HepG2 (cell line): ENCODE measurements around the gene BBLN. TPM values are rescaled to one million over a fixed set of nuclear protein-coding genes. Genes with fewer than 3 reads are reported as not detected.
A peak's percentile ranks its signal among the peaks of the same experiment; 100 is the strongest.
"Not testable (repeated sequence)": the region's sequence is repeated elsewhere in the genome, so short reads cannot be mapped to it uniquely, and the experiment has no call there.

Experiments used
- ATAC-seq: fragments of 200-7000 bp; cut with Tn5 transposase; 3 replicates; pipeline ENCODE4 v1.9.1; 2020; ENCODE audit warnings: mild to moderate bottlenecking, moderate library complexity
- BruUV-seq: library from RNA; stranded (reverse); fragments of 400-500 nt; replicated peaks from 2 replicates; lab custom pipeline; 2021; lab: Mats Ljungman, UMichigan
- CTCF ChIA-PET: fragments of 300-600 bp; formaldehyde crosslinking; extraction: SDS; loops from one replicate; lab custom pipeline; 2021; ENCODE audit warnings: low total read pairs, inconsistent platforms, low intra/inter-chr PET ratio; lab: Yijun Ruan, JAX
- POLR2A ChIA-PET: fragments of 350-600 bp; sonication (Branson Sonifier 250); formaldehyde crosslinking; loops from one replicate; lab custom pipeline; 2020; ENCODE audit warnings: antibody characterized with exemption, inconsistent platforms; lab: Yijun Ruan, JAX
- DNase-seq: peaks from one replicate; pipeline ENCODE4 v3.0.0-alpha.2; 2015; ENCODE audit warnings: low spot score
- FAIRE-seq: peaks from 3 replicates; lab custom pipeline; 2011; peaks lifted over from hg19 to GRCh38; lab: Jason Lieb, UNC
- H2AFZ ChIP-seq: one replicate; pipeline ENCODE4 v1.6.1; 2011; ENCODE audit warnings: low read length, inconsistent platforms
- H3K27ac ChIP-seq: fragments of 300-600 bp; 3 replicates; pipeline ENCODE4 v1.8.0; 2011; ENCODE audit warnings: mixed run types, mild to moderate bottlenecking, mixed read lengths, low read length, inconsistent platforms; ENCODE audit not compliant: insufficient read depth; ENCODE audit errors: extremely low read length
- H3K27me3 ChIP-seq, 2 experiments: fragments of 200-600 bp in 1 of 2; 2 replicates in 1 of 2; 3 replicates in 1 of 2; pipeline versions ENCODE4 v1.6.0 to v1.8.0; 2011; ENCODE audit warnings: low read length in 2 of 2, mild to moderate bottlenecking in 2 of 2, moderate library complexity in 2 of 2, inconsistent platforms in 1 of 2; ENCODE audit not compliant: insufficient read depth in 2 of 2, control insufficient read depth in 1 of 2
- H3K36me3 ChIP-seq, 2 experiments: fragments of 200-600 bp in 1 of 2; replicated peaks in 1 of 2; 2 replicates in 1 of 2; 3 replicates in 1 of 2; pipeline versions ENCODE4 v1.5.1 to v1.8.0; 2011; ENCODE audit warnings: low read length in 2 of 2, inconsistent platforms in 1 of 2; ENCODE audit not compliant: insufficient read depth in 2 of 2, control insufficient read depth in 1 of 2
- H3K4me1 ChIP-seq: 2 replicates; pipeline ENCODE4 v1.5.1; 2012; ENCODE audit warnings: low read length, inconsistent platforms; ENCODE audit not compliant: insufficient read depth
- H3K4me2 ChIP-seq: 2 replicates; pipeline ENCODE4 v1.6.0; 2011; ENCODE audit warnings: low read depth, low read length, inconsistent platforms
- H3K4me3 ChIP-seq, 3 experiments: fragments of 200-600 bp in 1 of 3; sonication (generic), shearing (Covaris generic) in 1 of 3; replicated peaks in 1 of 3; 2 replicates each; pipeline ENCODE4 v1.5.1; 2011 to 2016; ENCODE audit warnings: low read length in 3 of 3, inconsistent platforms in 2 of 3, low read depth in 2 of 3, mild to moderate bottlenecking in 2 of 3, control low read depth in 1 of 3, mixed read lengths in 1 of 3; ENCODE audit not compliant: insufficient read depth in 1 of 3
- H3K79me2 ChIP-seq: one replicate; pipeline ENCODE4 v1.6.1; 2011; ENCODE audit warnings: low read length, inconsistent platforms; ENCODE audit not compliant: insufficient read depth
- H3K9ac ChIP-seq: 2 replicates; pipeline ENCODE4 v1.6.0; 2011; ENCODE audit warnings: mild to moderate bottlenecking, low read depth, low read length, inconsistent platforms; ENCODE audit not compliant: insufficient read depth
- H3K9me3 ChIP-seq: 2 replicates; pipeline ENCODE4 v1.5.1; 2012; ENCODE audit warnings: mild to moderate bottlenecking, low read length
- H4K20me1 ChIP-seq: 2 replicates; pipeline ENCODE4 v1.6.0; 2011; ENCODE audit warnings: inconsistent platforms, mild to moderate bottlenecking, low read length, moderate library complexity; ENCODE audit not compliant: insufficient read depth
- ARNT2 ChIP-seq: sonication (generic); formaldehyde crosslinking; IDR thresholded peaks from 2 replicates; pipeline ENCODE4 v1.8.0; 2022; ENCODE audit warnings: mild to moderate bottlenecking, low read depth, missing genetic modification reagents, moderate library complexity
- CCDC6 ChIP-seq: sonication (generic); formaldehyde crosslinking; IDR thresholded peaks from 2 replicates; pipeline ENCODE4 v1.8.1; 2022; ENCODE audit warnings: mild to moderate bottlenecking, missing genetic modification reagents, moderate library complexity
- FOXJ3 ChIP-seq: sonication (generic); formaldehyde crosslinking; IDR thresholded peaks from 2 replicates; pipeline ENCODE4 v1.4.0; 2020; ENCODE audit warnings: missing genetic modification reagents, mild to moderate bottlenecking, borderline replicate concordance
- KLF9 ChIP-seq: IDR thresholded peaks from 2 replicates; pipeline ENCODE4 v1.6.1; 2016; ENCODE audit warnings: low read depth
- MED8 ChIP-seq: sonication (generic); formaldehyde crosslinking; IDR thresholded peaks from 2 replicates; pipeline ENCODE4 v1.8.1; 2023; ENCODE audit warnings: mild to moderate bottlenecking, missing genetic modification reagents; ENCODE audit not compliant: insufficient replicate concordance
- TRIM24 ChIP-seq: sonication (generic); formaldehyde crosslinking; IDR thresholded peaks from 2 replicates; pipeline ENCODE4 v1.8.0; 2022; ENCODE audit warnings: mild to moderate bottlenecking, missing genetic modification reagents
- ZNF530 ChIP-seq: sonication (generic); formaldehyde crosslinking; IDR thresholded peaks from 2 replicates; pipeline ENCODE4 v1.5.0; 2020; ENCODE audit warnings: low read depth, mild to moderate bottlenecking, missing genetic modification reagents
- ZSCAN30 ChIP-seq: sonication (generic); formaldehyde crosslinking; IDR thresholded peaks from 2 replicates; pipeline ENCODE4 v1.5.0; 2020; ENCODE audit warnings: mild to moderate bottlenecking, missing genetic modification reagents
- WGBS: methylation state at CpG from one replicate; pipeline ENCODE4 v1.1.6; 2017; ENCODE audit warnings: low lambda C conversion rate; 5-methylcytosine and 5-hydroxymethylcytosine counted together
- in situ Hi-C: cut with HindIII; loops from 2 replicates; pipeline ENCODE4 v1.10.0; 2017; ENCODE audit warnings: low pct_unique_long_range_greater_than_20kb; ENCODE audit not compliant: extremely low pct_ligation_motif_present
- intact Hi-C: fragments of 100-400 bp; cut with micrococcal nuclease; formaldehyde crosslinking; loops from one replicate; pipeline ENCODE4 v1.10.0; 2022; ENCODE audit not compliant: unreplicated experiment
- polyA plus RNA-seq, 8 experiments: library from polyadenylated mRNA; depleted of rRNA in 3 of 8; stranded (reverse) in 7 of 8; unstranded in 1 of 8; fragments of >200 nt; fragmentation: Illumina TruSeq in 4 of 8; extraction: Trizol in 4 of 8; gene quantifications; 2 replicates each; pipeline versions ENCODE4 v1.2.1 to v1.2.3, GENCODE V29; 2011 to 2016; ENCODE audit warnings: low read depth in 4 of 8, missing spikeins in 1 of 8, mixed read lengths in 1 of 8; ENCODE audit not compliant: insufficient read depth in 1 of 8
- total RNA-seq, 5 experiments: library from RNA; depleted of rRNA; stranded (reverse); fragments of >200 nt; fragmentation: Illumina TruSeq; extraction: Trizol; gene quantifications; 2 replicates each; pipeline ENCODE4 v1.2.3, GENCODE V29; 2016; ENCODE audit warnings: low read depth in 1 of 5
- TF ChIP-seq, protein P1 (sequence below): sonication (generic); formaldehyde crosslinking; IDR thresholded peaks from 2 replicates; pipeline ENCODE4 v1.8.0; 2022; ENCODE audit warnings: mild to moderate bottlenecking, missing genetic modification reagents
- TF ChIP-seq, protein P2 (sequence below): sonication (generic); formaldehyde crosslinking; IDR thresholded peaks from 2 replicates; pipeline ENCODE4 v1.5.1; 2020; ENCODE audit warnings: missing genetic modification reagents, mild to moderate bottlenecking, borderline replicate concordance
- TF ChIP-seq, protein P3 (sequence below): sonication (generic); formaldehyde crosslinking; IDR thresholded peaks from 2 replicates; pipeline ENCODE4 v1.5.0; 2020; ENCODE audit warnings: mild to moderate bottlenecking, missing genetic modification reagents

The BBLN gene
- total and polyA plus RNA-seq, 2 of the 13 experiments (the other 11 are each of a cell fraction or from before 2014, with no cell fraction given): 27.6 to 33.1 TPM

DNA sequence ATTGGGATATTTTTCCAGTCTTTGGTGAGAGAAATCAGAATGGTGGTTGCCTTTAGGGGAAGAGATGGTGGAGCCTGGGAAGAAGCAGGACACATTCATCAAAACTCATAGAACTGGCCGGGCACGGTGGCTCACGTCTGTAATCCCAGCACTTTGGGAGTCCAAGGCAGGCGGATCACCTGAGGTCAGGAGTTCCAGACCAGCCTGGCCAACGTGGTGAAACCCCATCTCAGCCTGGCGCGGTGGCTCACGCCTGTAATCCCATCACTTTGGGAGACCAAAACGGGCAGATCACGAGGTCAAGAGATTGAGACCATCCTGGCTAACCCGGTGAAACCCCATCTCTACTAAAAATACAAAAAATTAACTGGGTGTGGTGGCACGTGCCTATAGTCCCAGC lies 48.3 kb upstream of the BBLN start:
- H3K4me3 ChIP-seq, H4K20me1 ChIP-seq, FAIRE-seq, H3K27ac ChIP-seq, in situ Hi-C loops, ATAC-seq, H3K9me3 ChIP-seq, DNase-seq, H3K79me2 ChIP-seq, CTCF ChIA-PET, H3K4me2 ChIP-seq, H2AFZ ChIP-seq, H3K9ac ChIP-seq, BruUV-seq, POLR2A ChIA-PET, H3K27me3 ChIP-seq: not testable (repeated sequence)
- H3K4me1 ChIP-seq: peaks cover 80% of the 10 kb centered on the region
- WGBS: 88% methylated on average over 12 of the region's 12 CpGs
- intact Hi-C loops: loop anchor here (10.0 kb wide), 1 partner anchor 167 kb away; no protein-coding TSS in a partner anchor
- peaks cover 7 to 20% of the 10 kb centered on the region in 2 experiments for H3K36me3 ChIP-seq

DNA sequence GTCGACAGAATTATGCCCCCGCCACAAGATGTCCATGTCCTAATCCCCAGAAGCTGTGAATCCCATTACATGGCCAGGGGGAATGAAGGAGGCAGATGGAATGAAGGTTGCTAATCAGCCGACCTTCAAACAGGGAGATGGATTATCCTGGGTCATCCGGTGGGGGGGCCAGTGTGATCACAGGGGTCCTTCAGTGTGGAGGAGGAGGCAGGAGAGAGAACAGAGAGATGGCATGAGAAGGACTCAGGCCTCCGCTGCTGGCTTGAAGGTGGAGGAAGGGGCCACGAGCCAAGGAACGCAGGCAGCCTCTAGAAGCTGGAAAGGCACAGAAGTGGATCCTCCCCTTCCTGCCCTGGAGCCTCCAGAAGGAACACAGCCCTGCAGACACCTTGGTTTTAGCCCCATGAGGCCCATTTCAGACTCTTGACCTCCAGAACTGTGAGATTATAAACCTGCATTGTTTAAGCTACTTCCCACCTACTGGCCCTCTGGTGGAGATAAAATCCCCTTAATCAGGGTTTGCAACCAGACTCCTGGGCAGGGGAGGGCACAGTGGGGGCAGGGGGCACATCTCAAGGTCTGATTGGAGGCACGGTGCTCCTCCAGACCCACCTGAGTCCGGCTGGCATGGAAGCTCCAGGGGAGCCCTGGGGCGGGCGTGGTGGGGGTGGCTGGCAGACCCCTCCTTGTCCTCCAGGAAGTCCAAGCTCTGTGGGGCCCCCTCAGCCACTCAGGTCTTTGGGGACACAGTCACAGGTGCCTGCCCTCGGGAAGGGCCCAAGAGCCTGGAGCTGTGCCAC lies 46.3 kb upstream of the BBLN start:
- BruUV-seq: no TSS peak
- Histone ChIP-seq H2AFZ (no peak overlapping the region), H3K27ac (peak overlapping the region; percentile 88), H3K4me1 (peaks cover 81% of the 10 kb centered on the region), H3K4me3 (no peak overlapping the region), H3K4me2 (no peak overlapping the region), H3K9me3 (no peaks in the 10 kb centered on the region), H3K79me2 (no peaks in the 10 kb centered on the region), H3K27me3 (no peaks in the 10 kb centered on the region), H3K36me3 (peaks cover 0 to under 1% of the 10 kb centered on the region in 2 experiments; a peak in 2 of 5 replicates), H3K9ac (0 out of 2 replicates have a peak overlapping the region, but pooled peaks have one; percentile 27), H4K20me1 (no peaks in the 10 kb centered on the region)
- in situ Hi-C loops (no loop called here), intact Hi-C loops (loop anchor here (10.0 kb wide), 1 partner anchor 169 kb away; no protein-coding TSS in a partner anchor)
- POLR2A ChIA-PET: interaction anchor here (1.1 to 4.8 kb wide), 3 partner anchors 10 to 41 kb away, joined by 3 to 40 read pairs (median 3); no protein-coding TSS in a partner anchor
- CTCF ChIA-PET: no interaction called here
- FAIRE-seq: no peak
- 94% methylated on average over 11 of the region's 12 CpGs for WGBS
- no peak for ATAC-seq
- DNase-seq: no peak
- TF ChIP-seq FOXJ3: no peak
- TF ChIP-seq, protein P1, sequence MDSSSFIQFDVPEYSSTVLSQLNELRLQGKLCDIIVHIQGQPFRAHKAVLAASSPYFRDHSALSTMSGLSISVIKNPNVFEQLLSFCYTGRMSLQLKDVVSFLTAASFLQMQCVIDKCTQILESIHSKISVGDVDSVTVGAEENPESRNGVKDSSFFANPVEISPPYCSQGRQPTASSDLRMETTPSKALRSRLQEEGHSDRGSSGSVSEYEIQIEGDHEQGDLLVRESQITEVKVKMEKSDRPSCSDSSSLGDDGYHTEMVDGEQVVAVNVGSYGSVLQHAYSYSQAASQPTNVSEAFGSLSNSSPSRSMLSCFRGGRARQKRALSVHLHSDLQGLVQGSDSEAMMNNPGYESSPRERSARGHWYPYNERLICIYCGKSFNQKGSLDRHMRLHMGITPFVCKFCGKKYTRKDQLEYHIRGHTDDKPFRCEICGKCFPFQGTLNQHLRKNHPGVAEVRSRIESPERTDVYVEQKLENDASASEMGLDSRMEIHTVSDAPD (CRISPR knock-in tag): no peak
- TF ChIP-seq MED8 (CRISPR knock-in tag): no peak
- TF ChIP-seq, protein P2, sequence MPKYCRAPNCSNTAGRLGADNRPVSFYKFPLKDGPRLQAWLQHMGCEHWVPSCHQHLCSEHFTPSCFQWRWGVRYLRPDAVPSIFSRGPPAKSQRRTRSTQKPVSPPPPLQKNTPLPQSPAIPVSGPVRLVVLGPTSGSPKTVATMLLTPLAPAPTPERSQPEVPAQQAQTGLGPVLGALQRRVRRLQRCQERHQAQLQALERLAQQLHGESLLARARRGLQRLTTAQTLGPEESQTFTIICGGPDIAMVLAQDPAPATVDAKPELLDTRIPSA: 0 out of 2 replicates have a peak, but pooled peaks have one; percentile 57
- TF ChIP-seq KLF9 (CRISPR knock-in tag): no peak
- TF ChIP-seq, protein P3, sequence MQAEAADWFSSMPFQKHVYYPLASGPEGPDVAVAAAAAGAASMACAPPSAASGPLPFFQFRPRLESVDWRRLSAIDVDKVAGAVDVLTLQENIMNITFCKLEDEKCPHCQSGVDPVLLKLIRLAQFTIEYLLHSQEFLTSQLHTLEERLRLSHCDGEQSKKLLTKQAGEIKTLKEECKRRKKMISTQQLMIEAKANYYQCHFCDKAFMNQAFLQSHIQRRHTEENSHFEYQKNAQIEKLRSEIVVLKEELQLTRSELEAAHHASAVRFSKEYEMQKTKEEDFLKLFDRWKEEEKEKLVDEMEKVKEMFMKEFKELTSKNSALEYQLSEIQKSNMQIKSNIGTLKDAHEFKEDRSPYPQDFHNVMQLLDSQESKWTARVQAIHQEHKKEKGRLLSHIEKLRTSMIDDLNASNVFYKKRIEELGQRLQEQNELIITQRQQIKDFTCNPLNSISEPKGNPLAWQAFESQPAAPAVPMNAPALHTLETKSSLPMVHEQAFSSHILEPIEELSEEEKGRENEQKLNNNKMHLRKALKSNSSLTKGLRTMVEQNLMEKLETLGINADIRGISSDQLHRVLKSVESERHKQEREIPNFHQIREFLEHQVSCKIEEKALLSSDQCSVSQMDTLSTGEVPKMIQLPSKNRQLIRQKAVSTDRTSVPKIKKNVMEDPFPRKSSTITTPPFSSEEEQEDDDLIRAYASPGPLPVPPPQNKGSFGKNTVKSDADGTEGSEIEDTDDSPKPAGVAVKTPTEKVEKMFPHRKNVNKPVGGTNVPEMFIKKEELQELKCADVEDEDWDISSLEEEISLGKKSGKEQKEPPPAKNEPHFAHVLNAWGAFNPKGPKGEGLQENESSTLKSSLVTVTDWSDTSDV (CRISPR knock-in tag): no peak
- TF ChIP-seq ARNT2 (CRISPR knock-in tag): no peak
- no peak for TF ChIP-seq CCDC6 (CRISPR knock-in tag)
- no peak for TF ChIP-seq ZNF530 (CRISPR knock-in tag)
- no peak for TF ChIP-seq ZSCAN30 (CRISPR knock-in tag)
- TF ChIP-seq TRIM24: no peak
